Naive thymus-derived CD4-positive, alpha-beta T cell (primary cell): Measurements from ENCODE around the gene IFNA16. TPM values are rescaled to one million over a fixed set of nuclear protein-coding genes. Genes with fewer than 3 reads are reported as not detected.
"Not testable (repeated sequence)": the region's sequence is repeated elsewhere in the genome, so short reads cannot be mapped to it uniquely, and the experiment has no call there.

Experiments
- ATAC-seq: fragments of 150-1000 bp; cut with Tn5 transposase; 2 replicates; pipeline ENCODE4 v1.10.0; 2021; ENCODE audit warnings: mild to moderate bottlenecking, moderate library complexity
- CTCF ChIA-PET: fragments of 350-600 bp; sonication (Branson Sonifier 250); formaldehyde crosslinking; loops from one replicate; lab custom pipeline; 2021; ENCODE audit warnings: antibody characterized with exemption; lab: Charles Lee
- POLR2A ChIA-PET: fragments of 350-600 bp; sonication (Branson Sonifier 250); formaldehyde crosslinking; loops from one replicate; lab custom pipeline; 2021; ENCODE audit warnings: antibody characterized with exemption, inconsistent platforms; lab: Charles Lee
- DNase-seq, 9 donors: peaks; one replicate each; pipeline versions ENCODE4 v3.0.0 to v3.0.0-alpha.2; 2020 to 2022; ENCODE audit warnings: mixed read lengths in 1 of 9
- H3K27ac ChIP-seq: one replicate; pipeline ENCODE4 v1.7.0; 2013; ENCODE audit warnings: mild to moderate bottlenecking, low read depth, low read length, moderate library complexity
- H3K27me3 ChIP-seq, 2 donors: one replicate each; pipeline ENCODE4 v1.7.0; 2013; ENCODE audit warnings: low read length in 2 of 2, mild to moderate bottlenecking in 2 of 2, moderate library complexity in 2 of 2; ENCODE audit not compliant: control insufficient read depth in 2 of 2, insufficient read depth in 2 of 2
- H3K36me3 ChIP-seq, 3 experiments: 1 replicate in 2 of 3; 2 replicates in 1 of 3; pipeline ENCODE4 v1.7.0; 2013; ENCODE audit warnings: low read length in 3 of 3, mild to moderate bottlenecking in 3 of 3, moderate library complexity in 1 of 3; ENCODE audit not compliant: insufficient read depth in 3 of 3, control insufficient read depth in 2 of 3
- H3K4me1 ChIP-seq, 2 donors: one replicate each; pipeline ENCODE4 v1.7.0; 2013; ENCODE audit warnings: low read length in 2 of 2, mild to moderate bottlenecking in 2 of 2, moderate library complexity in 1 of 2; ENCODE audit not compliant: control insufficient read depth in 2 of 2, insufficient read depth in 2 of 2
- H3K4me3 ChIP-seq: 2 replicates; pipeline ENCODE4 v1.7.0; 2013; ENCODE audit warnings: mild to moderate bottlenecking, low read length
- H3K9me3 ChIP-seq, 3 experiments: 1 replicate in 2 of 3; 2 replicates in 1 of 3; pipeline ENCODE4 v1.7.0; 2013; ENCODE audit warnings: low read length in 3 of 3; ENCODE audit not compliant: control insufficient read depth in 2 of 3
- H3K27ac Mint-ChIP-seq, 9 donors: one replicate each; pipeline ENCODE4 v1.8.0; 2020 to 2022; ENCODE audit warnings: mixed read lengths in 9 of 9, mild to moderate bottlenecking in 8 of 9, moderate library complexity in 5 of 9, inconsistent platforms in 2 of 9
- H3K27me3 Mint-ChIP-seq, 5 donors: one replicate each; pipeline ENCODE4 v1.8.0; 2021 to 2022; ENCODE audit warnings: mixed read lengths in 5 of 5, mild to moderate bottlenecking in 1 of 5
- H3K36me3 Mint-ChIP-seq, 5 donors: one replicate each; pipeline ENCODE4 v1.8.0; 2020 to 2022; ENCODE audit warnings: mixed read lengths in 5 of 5, mild to moderate bottlenecking in 3 of 5, inconsistent platforms in 1 of 5
- H3K4me1 Mint-ChIP-seq, 7 donors: one replicate each; pipeline ENCODE4 v1.8.0; 2020 to 2022; ENCODE audit warnings: mixed read lengths in 7 of 7, mild to moderate bottlenecking in 3 of 7, inconsistent platforms in 1 of 7
- H3K4me3 Mint-ChIP-seq, 10 donors: one replicate each; pipeline ENCODE4 v1.8.0; 2020 to 2022; ENCODE audit warnings: mild to moderate bottlenecking in 10 of 10, mixed read lengths in 10 of 10, moderate library complexity in 6 of 10, inconsistent platforms in 2 of 10
- H3K9me3 Mint-ChIP-seq, 11 donors: one replicate each; pipeline ENCODE4 v1.8.0; 2020 to 2022; ENCODE audit warnings: mixed read lengths in 11 of 11, mild to moderate bottlenecking in 4 of 11, inconsistent platforms in 1 of 11, moderate library complexity in 1 of 11
- intact Hi-C, 2 donors: fragments of 100-400 bp; cut with micrococcal nuclease; formaldehyde crosslinking; loops; one replicate each; pipeline ENCODE4 v1.15.1; 2023
- polyA plus RNA-seq, 2 donors: library from polyadenylated mRNA; unstranded; fragments of 300-500 nt; fragmentation: Illumina TruSeq; gene quantifications; one replicate each; pipeline ENCODE4 v1.2.3, GENCODE V29; 2021
- total RNA-seq, 6 experiments: library from RNA in 5 of 6; stranded (reverse) in 5 of 6; gene quantifications; 1 replicate in 5 of 6; 2 replicates in 1 of 6; pipeline ENCODE4 v1.2.3 and lab custom pipeline; 2021 to 2026

Gene IFNA16
- total and polyA plus RNA-seq, 7 experiments from 2014 or later: not detected

DNA sequence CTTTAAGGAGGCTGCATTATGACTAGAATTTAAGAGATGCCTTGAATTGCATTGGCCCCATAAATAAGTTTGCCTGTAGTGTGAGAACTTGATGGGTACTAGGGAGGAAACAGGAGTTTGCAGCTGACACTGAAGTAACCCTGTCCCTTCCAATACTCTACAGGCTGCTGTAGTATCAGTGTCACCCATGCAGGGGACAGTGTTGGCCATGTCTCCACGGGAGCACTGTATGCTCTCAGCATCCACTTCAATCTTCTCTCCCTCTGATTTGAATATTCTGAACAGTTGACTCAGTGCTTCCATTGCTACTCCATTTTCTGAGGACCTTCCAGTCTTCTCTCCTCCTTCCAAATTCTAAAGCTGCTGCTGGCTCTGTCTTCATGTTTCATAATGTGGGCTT, 34.1 kb upstream of the IFNA16 start:
- Mint-ChIP-seq H3K36me3 (no peaks in the 10 kb centered on the region), H3K27me3 (peaks cover 3 to 46% (median 16%) of the 10 kb centered on the region in 5 donors), H3K4me3 (no peak overlapping the region), H3K27ac (no peak overlapping the region), H3K4me1 (peaks cover 4 to 14% (median 6%) of the 10 kb centered on the region in 7 donors), H3K9me3 (peaks cover 0 to 2% (median 0%) of the 10 kb centered on the region in 11 donors)
- no peak overlapping the region for H3K27ac ChIP-seq
- no peaks in the 10 kb centered on the region for H3K9me3 ChIP-seq
- H3K27me3 ChIP-seq: no peaks in the 10 kb centered on the region
- no peak overlapping the region for H3K4me3 ChIP-seq
- intact Hi-C loops: loop anchor here in 1 of 2 donors (5.0 kb wide), 2 partner anchors 66 to 536 kb away; no protein-coding TSS in a partner anchor
- ATAC-seq (no peak), DNase-seq (no peak)
- no peaks in the 10 kb centered on the region for H3K36me3 ChIP-seq
- POLR2A ChIA-PET: no interaction called here
- CTCF ChIA-PET: interaction anchor here (2.3 kb wide), 1 partner anchor 16 kb away, joined by 10 read pairs; no protein-coding TSS in a partner anchor
- H3K4me1 ChIP-seq: peaks cover 0 to 3% of the 10 kb centered on the region in 2 donors

- Histone ChIP-seq H3K27ac (no peak overlapping the region), H3K9me3 (no peaks in the 10 kb centered on the region), H3K36me3 (no peaks in the 10 kb centered on the region), H3K27me3 (no peaks in the 10 kb centered on the region), H3K4me3 (no peak overlapping the region), H3K4me1 (no peaks in the 10 kb centered on the region)
- H3K27me3 Mint-ChIP-seq: peaks cover 14 to 37% (median 23%) of the 10 kb centered on the region in 5 donors
- DNase-seq (no peak), ATAC-seq (no peak)
- H3K9me3 Mint-ChIP-seq: peaks cover 0 to 2% (median 0%) of the 10 kb centered on the region in 11 donors
- H3K27ac Mint-ChIP-seq: no peak overlapping the region
- ChIA-PET POLR2A (no interaction called here), CTCF (no interaction called here)
- H3K4me1 Mint-ChIP-seq: peaks cover 0 to 5% (median 0%) of the 10 kb centered on the region in 7 donors
- intact Hi-C loops: no loop called here
- no peaks in the 10 kb centered on the region for H3K36me3 Mint-ChIP-seq
- H3K4me3 Mint-ChIP-seq: no peak overlapping the region
Measured at GRCh38 chr9:21244836-21245235, 27.7 kb upstream of the IFNA16 start.

GRCh38 chr9:21239911-21240310, 22.8 kb upstream of the IFNA16 start, which contains the start of gene IFNA14:
Gene IFNA14 (minus strand): TSS chr9:21240005. CDS start chr9:21239935, 70 bp downstream.
- no peak for ATAC-seq
- peaks cover 0 to 5% of the 10 kb centered on the region in 2 donors for H3K4me1 ChIP-seq
- Mint-ChIP-seq H3K4me1 (peaks cover 6 to 19% (median 12%) of the 10 kb centered on the region in 7 donors), H3K36me3 (no peaks in the 10 kb centered on the region), H3K27me3 (peaks cover 14 to 53% (median 15%) of the 10 kb centered on the region in 5 donors), H3K27ac (no peak within 1 kb of the TSS), H3K4me3 (no peak within 1 kb of the TSS), H3K9me3 (no peaks in the 10 kb centered on the region)
- H3K9me3 ChIP-seq: no peaks in the 10 kb centered on the region
- H3K27ac ChIP-seq: no peak within 1 kb of the TSS
- DNase-seq: no peak
- ChIA-PET CTCF (interaction anchor here (0.7 kb wide), 1 partner anchor 108 kb away, joined by 3 read pairs; no protein-coding TSS in a partner anchor), POLR2A (no interaction called here)
- peaks cover 0 to 2% of the 10 kb centered on the region in 2 donors for H3K27me3 ChIP-seq
- intact Hi-C loops: loop anchor here in 1 of 2 donors (5.0 to 10.0 kb wide), 2 partner anchors 87 to 795 kb away; no protein-coding TSS in a partner anchor
- H3K36me3 ChIP-seq: no peaks in the 10 kb centered on the region
- H3K4me3 ChIP-seq: no peak within 1 kb of the TSS

GRCh38 chr9:21236360-21236714, 19.2 kb upstream of the IFNA16 start:
- POLR2A ChIA-PET: interaction anchor here (0.6 kb wide), 1 partner anchor 173 kb away, joined by 5 read pairs; no protein-coding TSS in a partner anchor
- ATAC-seq: not testable (repeated sequence)

GRCh38 chr9:21235468-21236359, 18.6 kb upstream of the IFNA16 start:
- intact Hi-C loops: loop anchor here (1.0 to 10.0 kb wide), 7 partner anchors 92 to 1217 kb away; no protein-coding TSS in a partner anchor
- H3K4me3 Mint-ChIP-seq: peak overlapping the region in 9 of 10 donors; percentile 19 to 78 (median 60)
- H3K9me3 Mint-ChIP-seq, H3K36me3 Mint-ChIP-seq, H3K27me3 ChIP-seq, H3K27ac ChIP-seq, H3K36me3 ChIP-seq, H3K4me3 ChIP-seq, H3K9me3 ChIP-seq, H3K4me1 ChIP-seq: not testable (repeated sequence)
- H3K4me1 Mint-ChIP-seq: peaks cover 4 to 19% (median 12%) of the 10 kb centered on the region in 7 donors
- H3K27me3 Mint-ChIP-seq: peaks cover 0 to 31% (median 5%) of the 10 kb centered on the region in 5 donors
- DNase-seq (peak in 7 of 9 donors; percentile 11 to 50 (median 34)), ATAC-seq (peak; percentile 85)
- POLR2A ChIA-PET: interaction anchor here (0.6 kb wide), 1 partner anchor 174 kb away, joined by 5 read pairs; no protein-coding TSS in a partner anchor
- CTCF ChIA-PET: interaction anchor here (0.8 to 1.9 kb wide), 8 partner anchors 16 to 553 kb away, joined by 3 to 10 read pairs (median 4); no protein-coding TSS in a partner anchor
- H3K27ac Mint-ChIP-seq: peak overlapping the region in 3 of 9 donors; percentile 7 to 81 (median 79)

More at GRCh38 chr9:21236360-21236714, 19.2 kb upstream of the IFNA16 start:
- peaks cover 0 to 32% (median 5%) of the 10 kb centered on the region in 5 donors for H3K27me3 Mint-ChIP-seq
- H3K36me3 Mint-ChIP-seq, H3K27ac ChIP-seq, H3K4me3 ChIP-seq, H3K4me1 ChIP-seq, H3K36me3 ChIP-seq, H3K27me3 ChIP-seq, H3K9me3 Mint-ChIP-seq, H3K9me3 ChIP-seq: not testable (repeated sequence)
- H3K4me3 Mint-ChIP-seq: peak overlapping the region in 7 of 10 donors; percentile 19 to 78 (median 60)
- peaks cover 4 to 19% (median 12%) of the 10 kb centered on the region in 7 donors for H3K4me1 Mint-ChIP-seq
- intact Hi-C loops: loop anchor here in 1 of 2 donors (5.0 to 10.0 kb wide), 2 partner anchors 91 to 798 kb away; no protein-coding TSS in a partner anchor
- peak in 1 of 9 donors; percentile 8 for DNase-seq
- CTCF ChIA-PET: interaction anchor here (0.8 to 1.9 kb wide), 8 partner anchors 16 to 552 kb away, joined by 3 to 10 read pairs (median 4); no protein-coding TSS in a partner anchor
- H3K27ac Mint-ChIP-seq: peak overlapping the region in 2 of 9 donors; percentile 7 to 81

DNA sequence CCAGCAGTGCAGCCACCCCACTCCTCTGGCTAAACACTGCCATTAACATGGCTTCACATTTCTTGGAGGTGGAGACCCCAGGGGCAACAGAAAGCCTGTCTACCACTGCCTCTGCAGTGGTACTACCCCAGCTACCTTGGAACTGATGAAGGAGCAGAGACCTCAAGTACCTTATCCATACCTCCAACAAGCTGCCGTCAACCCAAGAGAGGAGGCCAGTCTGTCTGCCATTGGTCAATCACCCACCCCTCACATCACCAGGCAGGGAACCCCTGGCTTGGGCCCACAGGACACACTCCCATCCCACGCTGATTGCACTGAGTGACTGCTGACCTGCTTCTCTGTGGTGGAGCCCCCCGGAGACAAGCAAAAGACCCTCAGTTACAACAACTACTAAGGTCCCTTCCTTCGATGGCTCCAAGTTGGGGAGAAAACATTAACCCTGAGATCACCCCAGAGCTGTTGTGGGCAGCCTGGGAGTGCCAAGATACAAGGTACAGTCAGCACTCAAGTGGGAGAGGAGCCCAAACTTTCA, 17.1 kb upstream of the IFNA16 start:
- H3K36me3 ChIP-seq: no peaks in the 10 kb centered on the region
- POLR2A ChIA-PET: no interaction called here
- intact Hi-C loops: loop anchor here in 1 of 2 donors (10.0 kb wide), 1 partner anchor 801 kb away; no protein-coding TSS in a partner anchor
- H3K27ac Mint-ChIP-seq: no peak overlapping the region
- CTCF ChIA-PET: no interaction called here
- no peak overlapping the region for H3K4me3 Mint-ChIP-seq
- DNase-seq (no peak), ATAC-seq (no peak)
- peaks cover 4 to 19% (median 12%) of the 10 kb centered on the region in 7 donors for H3K4me1 Mint-ChIP-seq
- H3K27me3 Mint-ChIP-seq: peaks cover 0 to 25% (median 4%) of the 10 kb centered on the region in 5 donors
- H3K9me3 Mint-ChIP-seq: no peaks in the 10 kb centered on the region
- no peaks in the 10 kb centered on the region for H3K9me3 ChIP-seq
- H3K36me3 Mint-ChIP-seq: no peaks in the 10 kb centered on the region
- peaks cover 0 to 5% of the 10 kb centered on the region in 2 donors for H3K4me1 ChIP-seq
- H3K4me3 ChIP-seq: no peak overlapping the region
- peaks cover 0 to 2% of the 10 kb centered on the region in 2 donors for H3K27me3 ChIP-seq
- H3K27ac ChIP-seq: no peak overlapping the region
